Measurements from ENCODE around the gene SCAF8. TPM values are rescaled to one million over a fixed set of nuclear protein-coding genes. Genes with fewer than 3 reads are reported as not detected.

The SCAF8 gene
- polyA plus RNA-seq, 1 of the 3 experiments (the other 2 are of a cell fraction): 11.0 TPM

DNA sequence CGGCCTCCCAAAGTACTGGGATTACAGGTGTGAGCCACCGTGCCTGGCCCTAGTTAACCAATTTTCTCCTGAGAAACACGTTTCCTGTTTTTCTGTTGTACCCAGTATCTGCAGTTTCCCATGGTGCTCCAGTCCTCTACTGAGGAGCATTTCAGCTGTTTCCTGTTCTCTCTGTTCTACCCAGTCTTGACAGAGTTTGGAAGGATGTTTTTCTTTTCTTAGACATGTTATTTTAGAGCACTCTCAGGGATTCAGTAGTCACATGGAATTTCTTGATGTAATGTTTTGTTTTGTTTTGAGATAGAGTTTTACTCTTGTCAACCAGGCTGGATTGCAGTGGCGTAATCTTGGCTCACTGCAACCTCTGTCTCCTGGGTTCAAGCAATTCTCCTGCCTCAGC, 132.1 kb downstream of the SCAF8 start (continued):
- TF ChIP-seq RCOR1 (IDR thresholded peaks at IDR 0.05; ENCODE audit: low read length): no peak
- no peak for TF ChIP-seq MEF2A (IDR thresholded peaks at IDR 0.05; ENCODE audit: borderline replicate concordance, low read depth)
- TF ChIP-seq TEAD4 (IDR thresholded peaks at IDR 0.05; ENCODE audit: borderline replicate concordance, insufficient read depth): no peak
- TF ChIP-seq CHD2 (IDR thresholded peaks at IDR 0.05; ENCODE audit: low read length, partially characterized antibody): no peak
- TF ChIP-seq FOXM1 (IDR thresholded peaks at IDR 0.05; ENCODE audit: low read depth): no peak
- TF ChIP-seq USF1 (IDR thresholded peaks at IDR 0.05; ENCODE audit: borderline replicate concordance, low read depth): no peak
- TF ChIP-seq RXRA (IDR thresholded peaks at IDR 0.05; ENCODE audit: borderline replicate concordance, low read depth): no peak
- TF ChIP-seq, protein P1, sequence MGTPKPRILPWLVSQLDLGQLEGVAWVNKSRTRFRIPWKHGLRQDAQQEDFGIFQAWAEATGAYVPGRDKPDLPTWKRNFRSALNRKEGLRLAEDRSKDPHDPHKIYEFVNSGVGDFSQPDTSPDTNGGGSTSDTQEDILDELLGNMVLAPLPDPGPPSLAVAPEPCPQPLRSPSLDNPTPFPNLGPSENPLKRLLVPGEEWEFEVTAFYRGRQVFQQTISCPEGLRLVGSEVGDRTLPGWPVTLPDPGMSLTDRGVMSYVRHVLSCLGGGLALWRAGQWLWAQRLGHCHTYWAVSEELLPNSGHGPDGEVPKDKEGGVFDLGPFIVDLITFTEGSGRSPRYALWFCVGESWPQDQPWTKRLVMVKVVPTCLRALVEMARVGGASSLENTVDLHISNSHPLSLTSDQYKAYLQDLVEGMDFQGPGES (IDR thresholded peaks at IDR 0.05; ENCODE audit: low read depth, low read length): no peak
- no peak for TF ChIP-seq SIN3A (IDR thresholded peaks at IDR 0.05; ENCODE audit: borderline replicate concordance, low read depth, low read length)

DNA sequence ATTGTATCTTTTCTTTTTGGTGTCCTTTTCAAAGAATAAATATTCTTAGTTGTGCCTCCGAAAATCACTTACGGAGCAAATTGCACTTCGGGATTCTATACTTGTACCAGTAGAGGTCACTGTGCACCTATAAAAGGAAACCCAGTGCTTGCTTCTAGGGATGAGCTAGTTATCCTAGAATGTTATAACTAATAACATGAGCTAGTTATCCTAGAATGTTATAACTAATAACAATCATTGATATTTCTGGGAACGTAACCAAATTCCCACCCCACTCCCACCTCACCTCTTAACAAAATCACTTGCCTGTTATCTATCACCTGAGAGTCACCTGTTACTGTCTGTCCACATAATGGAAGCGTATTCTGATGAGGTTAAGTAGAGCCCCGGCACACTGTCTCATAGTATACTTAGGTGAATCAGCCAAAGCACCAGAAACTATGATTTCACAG, 135.0 kb downstream of the SCAF8 start:
- Histone ChIP-seq H3K9me2 (no peaks in the 10 kb centered on the region), H3K4me1 (ENCODE audit: control insufficient read depth in 1 of 2, insufficient read depth in 2 of 2, low read depth in 1 of 2, low read length in 1 of 2) (peaks cover 0 to 4% of the 10 kb centered on the region in 2 experiments; a peak in 1 of 4 replicates), H2AFZ (ENCODE audit: low read depth) (no peak overlapping the region), H3K4me3 (ENCODE audit: low read depth in 2 of 2, low read length in 1 of 2) (no peak overlapping the region), H3F3A (replicated peaks; ENCODE audit: insufficient read depth) (peaks cover 23% of the 10 kb centered on the region), H4K20me1 (ENCODE audit: insufficient read depth) (peaks cover 25% of the 10 kb centered on the region), H3K79me2 (ENCODE audit: insufficient read depth) (peaks cover 50% of the 10 kb centered on the region), H3K4me2 (no peak overlapping the region), H3K9me3 (no peaks in the 10 kb centered on the region), H3K9ac (no peak overlapping the region), H3K27me3 (ENCODE audit: insufficient read depth) (no peaks in the 10 kb centered on the region), H3K36me3 (replicated peaks in 1 of 2; ENCODE audit: control insufficient read depth in 1 of 2, insufficient read depth in 2 of 2, low read length in 1 of 2) (peaks cover 0 to 4% of the 10 kb centered on the region in 2 experiments), H3K27ac (ENCODE audit: low read depth in 2 of 2, low read length in 1 of 2) (peak overlapping the region in 1 of 2 experiments; percentile 38; a peak in 1 of 4 replicates)
- CTCF ChIA-PET: interaction anchor here (0.5 to 2.8 kb wide), 49 partner anchors 9 to 668 kb away, joined by 3 to 38 read pairs (median 4); no protein-coding TSS in a partner anchor
- 65% methylated on average over 6 of the region's 6 CpGs for WGBS (ENCODE audit: low lambda C conversion rate)
- TF ChIP-seq SMC3 (IDR thresholded peaks at IDR 0.05; ENCODE audit: low read depth, low read length) (peak; percentile 58), FOXJ3 (CRISPR knock-in tag; IDR thresholded peaks at IDR 0.05) (no peak), CTCF (IDR thresholded peaks at IDR 0.05) (peak; percentile 84), RAD21 (IDR thresholded peaks at IDR 0.05; ENCODE audit: low read length) (peak; percentile 87), TAF1 (IDR thresholded peaks at IDR 0.05; ENCODE audit: borderline replicate concordance, low read depth, low read length) (no peak)
- TF ChIP-seq, protein P2, sequence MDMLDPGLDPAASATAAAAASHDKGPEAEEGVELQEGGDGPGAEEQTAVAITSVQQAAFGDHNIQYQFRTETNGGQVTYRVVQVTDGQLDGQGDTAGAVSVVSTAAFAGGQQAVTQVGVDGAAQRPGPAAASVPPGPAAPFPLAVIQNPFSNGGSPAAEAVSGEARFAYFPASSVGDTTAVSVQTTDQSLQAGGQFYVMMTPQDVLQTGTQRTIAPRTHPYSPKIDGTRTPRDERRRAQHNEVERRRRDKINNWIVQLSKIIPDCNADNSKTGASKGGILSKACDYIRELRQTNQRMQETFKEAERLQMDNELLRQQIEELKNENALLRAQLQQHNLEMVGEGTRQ (IDR thresholded peaks at IDR 0.05; ENCODE audit: borderline replicate concordance, low read depth, low read length): no peak
- POLR2A ChIA-PET: no interaction called here
- DNase-seq: peak; percentile 46

Measured in SK-N-SH (cell line).